GM12878 (cell line): ENCODE measurements around the gene THADA. TPM values are rescaled to one million over a fixed set of nuclear protein-coding genes. Genes with fewer than 3 reads are reported as not detected.

Source experiments
- BHLHE40 ChIP-seq, 2 experiments: fragments of 450-650 bp in 1 of 2; IDR thresholded peaks; 2 replicates each; pipeline ENCODE4 v1.6.1; 2011 to 2017; ENCODE audit warnings: low read depth in 2 of 2, borderline replicate concordance in 1 of 2, improper control_type of control experiment in 1 of 2, low read length in 1 of 2, mild to moderate bottlenecking in 1 of 2
- CBX3 ChIP-seq: fragments of 200-600 bp; sonication (generic); IDR thresholded peaks from 2 replicates; pipeline ENCODE4 v1.6.1; 2016; ENCODE audit warnings: low read depth, borderline replicate concordance
- CREM ChIP-seq: IDR thresholded peaks from 2 replicates; pipeline ENCODE4 v1.6.1; 2014; ENCODE audit warnings: antibody characterized with exemption, low read depth
- HDAC6 ChIP-seq: fragments of 200-600 bp; sonication (generic); IDR thresholded peaks from one replicate; pipeline ENCODE4 v1.8.0; 2017; ENCODE audit warnings: antibody characterized with exemption; ENCODE audit not compliant: unreplicated experiment
- IRF4 ChIP-seq: IDR thresholded peaks from 2 replicates; pipeline ENCODE4 v1.6.1; 2011; ENCODE audit warnings: low read depth, low read length
- NFIC ChIP-seq: IDR thresholded peaks from 2 replicates; pipeline ENCODE4 v1.6.1; 2012; ENCODE audit warnings: low read depth, mild to moderate bottlenecking, inconsistent platforms, low read length, moderate library complexity
- NFYA ChIP-seq: IDR thresholded peaks from 2 replicates; pipeline ENCODE4 v1.6.1; 2011; ENCODE audit warnings: low read depth, mild to moderate bottlenecking, low read length, improper control_type of control experiment, borderline replicate concordance
- NR2C2 ChIP-seq: IDR thresholded peaks from 2 replicates; pipeline ENCODE4 v1.6.1; 2011; ENCODE audit warnings: borderline replicate concordance, low read depth; ENCODE audit not compliant: control insufficient read depth, insufficient read length
- RB1 ChIP-seq: fragments of 450-650 bp; formaldehyde crosslinking; IDR thresholded peaks from 2 replicates; pipeline ENCODE4 v1.6.1; 2017; ENCODE audit warnings: mild to moderate bottlenecking, borderline replicate concordance
- SMC3 ChIP-seq: IDR thresholded peaks from 2 replicates; pipeline ENCODE4 v1.6.1; 2011; ENCODE audit warnings: low read length, improper control_type of control experiment, borderline replicate concordance
- polyA plus RNA-seq, 11 experiments: library from polyadenylated mRNA; depleted of rRNA in 4 of 11; unstranded in 6 of 11; stranded (reverse) in 5 of 11; fragments of >200 nt; fragmentation: Nextera tagmentation in 4 of 11; fragmentation: Illumina TruSeq in 1 of 11; extraction: Ambion mirVana in 4 of 11; extraction: Trizol in 1 of 11; gene quantifications; 1 replicate in 1 of 11; 2 replicates in 10 of 11; pipeline versions ENCODE4 v1.2.1 to v1.2.3, GENCODE V29; 2011 to 2016; ENCODE audit warnings: inconsistent platforms in 2 of 11, missing spikeins in 2 of 11, low read depth in 1 of 11
- total RNA-seq, 4 experiments: library from RNA; depleted of rRNA in 3 of 4; stranded (reverse); fragments of >200 nt in 3 of 4; fragmentation: Illumina TruSeq in 1 of 4; extraction: Trizol in 1 of 4; gene quantifications; 2 replicates each; pipeline versions ENCODE4 v1.2.1 to v1.2.3, GENCODE V29; 2013 to 2021
- TF ChIP-seq, protein P1 (sequence below): IDR thresholded peaks from 2 replicates; pipeline ENCODE4 v1.6.1; 2012; ENCODE audit warnings: low read depth, low read length, improper control_type of control experiment
- TF ChIP-seq, protein P2 (sequence below), 3 experiments: IDR thresholded peaks in 2 of 3; conservative IDR thresholded peaks in 1 of 3; 2 replicates each; pipeline ENCODE4 v1.5.1; 2011; ENCODE audit warnings: low read depth in 3 of 3, low read length in 3 of 3, mild to moderate bottlenecking in 3 of 3, control low read depth in 2 of 3, moderate library complexity in 2 of 3, inconsistent platforms in 1 of 3, mixed read lengths in 1 of 3; ENCODE audit not compliant: control insufficient read depth in 2 of 3, insufficient read depth in 1 of 3; ENCODE audit errors: extremely low read depth in 1 of 3

The THADA gene
- total and polyA plus RNA-seq, 10 of the 15 experiments (the other 5 are each of a cell fraction or from before 2014, with no cell fraction given): 14.6 to 33.2 (median 23.2) TPM

DNA sequence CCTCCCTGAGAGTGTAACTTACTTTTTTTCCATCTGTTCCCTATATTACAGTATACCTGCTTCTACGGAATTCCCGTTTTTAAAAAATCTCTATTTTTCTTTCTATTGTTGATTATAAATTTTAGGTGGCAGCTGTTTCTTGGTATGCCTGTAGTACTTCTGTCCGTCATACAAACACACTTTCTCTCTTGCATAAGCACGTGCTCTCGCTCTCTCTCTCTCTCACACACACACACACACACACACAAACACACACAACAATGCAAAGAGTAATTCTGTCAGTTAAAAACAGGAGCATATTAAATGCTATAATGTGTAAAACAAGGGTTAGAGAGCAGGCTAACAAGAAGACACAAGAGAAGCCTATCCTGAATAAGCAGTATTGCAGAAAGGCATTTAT lies 140.5 kb downstream of the THADA start (continued):
- TF ChIP-seq CBX3: no peak
- no peak for TF ChIP-seq SMC3
- TF ChIP-seq NR2C2: no peak
- TF ChIP-seq IRF4: no peak
- TF ChIP-seq HDAC6: no peak
- TF ChIP-seq CREM: no peak
- TF ChIP-seq, protein P1, sequence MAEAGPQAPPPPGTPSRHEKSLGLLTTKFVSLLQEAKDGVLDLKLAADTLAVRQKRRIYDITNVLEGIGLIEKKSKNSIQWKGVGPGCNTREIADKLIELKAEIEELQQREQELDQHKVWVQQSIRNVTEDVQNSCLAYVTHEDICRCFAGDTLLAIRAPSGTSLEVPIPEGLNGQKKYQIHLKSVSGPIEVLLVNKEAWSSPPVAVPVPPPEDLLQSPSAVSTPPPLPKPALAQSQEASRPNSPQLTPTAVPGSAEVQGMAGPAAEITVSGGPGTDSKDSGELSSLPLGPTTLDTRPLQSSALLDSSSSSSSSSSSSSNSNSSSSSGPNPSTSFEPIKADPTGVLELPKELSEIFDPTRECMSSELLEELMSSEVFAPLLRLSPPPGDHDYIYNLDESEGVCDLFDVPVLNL: no peak
- TF ChIP-seq RB1: no peak
- no peak for TF ChIP-seq BHLHE40 (IDR thresholded peaks at IDR 0.05; ENCODE audit: borderline replicate concordance in 1 of 2, low read depth in 2 of 2, low read length in 1 of 2)
- TF ChIP-seq NFYA: no peak
- TF ChIP-seq NFIC: no peak
- TF ChIP-seq, protein P2, sequence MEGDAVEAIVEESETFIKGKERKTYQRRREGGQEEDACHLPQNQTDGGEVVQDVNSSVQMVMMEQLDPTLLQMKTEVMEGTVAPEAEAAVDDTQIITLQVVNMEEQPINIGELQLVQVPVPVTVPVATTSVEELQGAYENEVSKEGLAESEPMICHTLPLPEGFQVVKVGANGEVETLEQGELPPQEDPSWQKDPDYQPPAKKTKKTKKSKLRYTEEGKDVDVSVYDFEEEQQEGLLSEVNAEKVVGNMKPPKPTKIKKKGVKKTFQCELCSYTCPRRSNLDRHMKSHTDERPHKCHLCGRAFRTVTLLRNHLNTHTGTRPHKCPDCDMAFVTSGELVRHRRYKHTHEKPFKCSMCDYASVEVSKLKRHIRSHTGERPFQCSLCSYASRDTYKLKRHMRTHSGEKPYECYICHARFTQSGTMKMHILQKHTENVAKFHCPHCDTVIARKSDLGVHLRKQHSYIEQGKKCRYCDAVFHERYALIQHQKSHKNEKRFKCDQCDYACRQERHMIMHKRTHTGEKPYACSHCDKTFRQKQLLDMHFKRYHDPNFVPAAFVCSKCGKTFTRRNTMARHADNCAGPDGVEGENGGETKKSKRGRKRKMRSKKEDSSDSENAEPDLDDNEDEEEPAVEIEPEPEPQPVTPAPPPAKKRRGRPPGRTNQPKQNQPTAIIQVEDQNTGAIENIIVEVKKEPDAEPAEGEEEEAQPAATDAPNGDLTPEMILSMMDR (IDR thresholded peaks at IDR 0.05 in 2 of 3, conservative IDR thresholded peaks at IDR 0.05 in 1 of 3; ENCODE audit: control insufficient read depth in 2 of 3, extremely low read depth in 1 of 3, insufficient read depth in 1 of 3, low read depth in 3 of 3, low read length in 3 of 3): no peak
